Measurements from ENCODE around the gene ZNF805.
"Not testable (repeated sequence)": the region's sequence is repeated elsewhere in the genome, so short reads cannot be mapped to it uniquely, and the experiment has no call there.

The ZNF805 gene

GRCh38 chr19:57240311-57241090 is at the start of gene ZNF805:
Gene ZNF805 (plus strand): TSS chr19:57240632. CDS start chr19:57240892, 260 bp downstream.
- DNase-seq (ENCODE audit: low read depth in 2 of 2): peak; percentile 91 to 92

DNA sequence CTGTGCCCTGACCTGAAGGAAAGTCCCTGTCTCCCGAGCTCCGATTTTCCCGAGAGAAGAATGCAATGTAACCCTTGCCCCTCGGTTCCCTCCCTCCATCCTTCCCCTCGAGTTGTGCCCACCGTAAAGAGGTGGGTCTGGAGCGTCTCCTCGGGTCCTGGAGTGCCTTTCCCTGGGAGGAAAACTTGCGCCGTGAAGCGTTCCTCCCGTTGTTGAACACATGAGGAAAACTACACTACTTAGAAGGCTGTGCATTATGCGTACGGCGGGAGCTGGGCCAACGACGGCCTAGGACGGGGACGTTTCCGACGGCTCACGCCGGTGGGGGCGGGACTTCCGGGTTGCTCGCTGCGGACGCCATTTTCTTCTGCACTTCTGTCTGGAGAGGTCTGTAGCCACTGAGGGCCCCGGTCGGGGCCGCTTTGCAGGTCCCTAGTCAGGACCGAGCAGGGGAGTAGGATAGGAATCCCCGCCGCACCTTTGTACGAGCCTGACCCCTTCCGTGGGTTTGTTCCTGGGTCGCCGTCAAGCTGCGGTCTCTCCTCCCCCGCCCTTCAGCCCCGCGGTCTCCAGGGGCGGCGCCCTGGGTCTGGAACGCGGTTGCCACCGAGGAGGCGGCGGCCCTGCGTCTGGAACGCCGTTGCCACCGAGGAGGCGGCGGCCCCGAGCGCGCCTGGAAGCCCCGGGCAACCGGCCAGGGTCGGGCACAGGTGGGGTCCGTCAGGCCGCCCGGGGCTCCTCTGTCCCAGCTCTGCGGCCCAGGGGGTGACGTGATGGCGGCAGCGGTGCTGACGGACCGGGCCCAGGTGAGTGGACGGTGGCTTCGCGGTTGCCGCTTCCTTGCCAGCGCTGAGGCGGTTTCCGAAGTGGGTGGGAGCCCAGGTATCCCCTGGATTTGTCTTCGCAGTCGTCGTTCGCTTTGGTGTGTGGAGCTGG is 49.0 kb upstream of the ZNF805 start, which contains the start of gene ZNF264:
ZNF264 (plus strand) TSS at position 360 of the 936 bp plus-strand sequence; CDS start at position 774, 414 bp downstream.
- peak; percentile 79 to 87 for DNase-seq (ENCODE audit: low read depth in 2 of 2)

DNA sequence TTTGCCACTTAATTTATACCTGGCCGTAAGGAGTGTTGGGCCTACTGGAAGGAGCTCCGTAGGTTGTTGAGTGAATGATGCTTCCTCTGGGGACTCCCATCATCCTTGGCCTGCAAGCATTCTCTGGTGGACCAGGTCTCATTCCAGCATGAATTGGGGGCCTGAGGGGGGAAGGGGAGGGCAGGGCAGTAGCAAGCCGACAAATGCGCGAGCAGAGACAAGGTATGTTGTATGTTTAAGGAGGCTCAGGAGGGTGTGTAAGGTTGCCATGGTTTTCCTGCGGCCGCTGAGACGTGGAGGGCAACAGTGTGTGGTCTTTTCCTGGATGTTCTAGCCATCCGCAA is 48.4 kb upstream of the ZNF805 start:
- DNase-seq (ENCODE audit: low read depth in 2 of 2): no peak

- no peak for DNase-seq (ENCODE audit: low read depth in 2 of 2)
Measured at GRCh38 chr19:57192993-57193392, 47.4 kb upstream of the ZNF805 start.

GRCh38 chr19:57197874-57198273 is 42.6 kb upstream of the ZNF805 start:
- not testable (repeated sequence) for DNase-seq (ENCODE audit: low read depth in 2 of 2)

DNA sequence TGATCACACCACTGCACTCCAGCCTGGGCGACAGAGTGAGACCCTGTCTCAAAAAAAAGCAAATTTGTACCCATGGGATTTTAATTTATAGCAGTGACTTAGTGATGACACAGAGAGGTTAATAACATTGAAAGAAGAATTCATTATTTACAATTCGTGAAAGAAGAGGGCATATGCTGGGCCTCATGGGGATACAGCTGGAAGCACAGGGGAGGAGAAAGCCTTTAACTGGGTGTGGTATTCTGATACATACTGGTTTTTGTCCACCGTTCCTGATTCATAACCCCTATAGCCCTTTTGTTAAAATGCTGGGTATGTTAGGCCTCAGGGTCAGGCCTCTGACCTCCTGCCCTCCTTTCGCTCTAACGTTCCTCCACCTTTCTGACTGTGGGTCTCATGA is 38.3 kb upstream of the ZNF805 start:
- DNase-seq (ENCODE audit: low read depth in 2 of 2): no peak

GRCh38 chr19:57210381-57210780 is 30.1 kb upstream of the ZNF805 start:
- DNase-seq (ENCODE audit: low read depth in 2 of 2): no peak

DNA sequence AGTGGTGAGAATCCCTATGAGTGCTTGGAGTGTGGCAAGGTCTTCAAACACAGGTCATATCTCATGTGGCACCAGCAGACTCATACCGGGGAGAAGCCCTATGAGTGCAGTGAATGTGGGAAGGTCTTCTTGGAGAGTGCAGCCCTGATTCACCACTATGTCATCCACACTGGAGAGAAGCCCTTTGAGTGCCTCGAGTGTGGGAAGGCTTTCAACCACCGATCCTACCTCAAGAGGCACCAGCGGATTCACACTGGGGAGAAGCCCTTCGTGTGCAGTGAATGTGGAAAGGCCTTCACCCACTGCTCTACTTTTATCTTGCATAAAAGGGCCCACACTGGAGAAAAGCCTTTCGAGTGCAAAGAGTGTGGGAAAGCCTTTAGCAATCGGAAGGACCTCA is 28.3 kb upstream of the ZNF805 start:
- no peak for DNase-seq (ENCODE audit: low read depth in 2 of 2)

DNA sequence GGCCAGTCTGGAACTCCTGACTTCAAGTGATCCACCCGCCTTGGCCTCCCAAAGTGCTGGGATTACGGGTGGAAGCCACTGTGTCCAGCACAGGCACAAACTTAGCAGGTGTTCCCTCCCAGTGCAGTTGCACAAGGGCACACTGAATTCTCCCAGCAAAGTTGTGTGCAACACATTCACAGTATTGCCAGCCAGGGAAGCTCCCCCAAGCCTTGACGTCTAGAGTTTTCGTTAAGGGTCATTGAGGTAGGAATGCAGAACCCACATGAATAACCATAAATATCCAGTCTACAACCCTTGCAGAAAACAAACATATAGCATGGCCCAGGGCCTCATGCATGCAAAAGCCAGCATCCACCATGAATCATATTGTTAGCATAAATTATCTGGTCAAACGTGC is 12.9 kb upstream of the ZNF805 start:
- no peak for DNase-seq (ENCODE audit: low read depth in 2 of 2)

- no peak for DNase-seq (ENCODE audit: low read depth in 2 of 2)
Measured at GRCh38 chr19:57231686-57232085, 8.7 kb upstream of the ZNF805 start.

DNA sequence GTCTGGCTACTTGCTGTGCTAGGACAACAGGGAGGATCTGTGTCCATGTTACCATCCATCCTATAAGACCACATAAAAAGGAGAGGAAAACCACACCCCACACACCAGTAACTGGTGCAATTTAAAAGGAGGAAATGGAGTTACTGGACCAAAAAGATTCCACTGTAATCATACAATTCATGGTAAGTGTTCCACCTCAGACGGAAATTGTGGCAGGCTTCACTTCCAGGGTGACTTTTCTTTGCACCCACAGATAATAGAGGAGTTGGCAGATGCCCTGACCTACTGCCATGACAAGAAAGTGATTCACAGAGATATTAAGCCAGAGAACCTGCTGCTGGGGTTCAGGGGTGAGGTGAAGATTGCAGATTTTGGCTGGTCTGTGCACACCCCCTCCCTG is 7.2 kb upstream of the ZNF805 start:
- no peak for DNase-seq (ENCODE audit: low read depth in 2 of 2)

DNA sequence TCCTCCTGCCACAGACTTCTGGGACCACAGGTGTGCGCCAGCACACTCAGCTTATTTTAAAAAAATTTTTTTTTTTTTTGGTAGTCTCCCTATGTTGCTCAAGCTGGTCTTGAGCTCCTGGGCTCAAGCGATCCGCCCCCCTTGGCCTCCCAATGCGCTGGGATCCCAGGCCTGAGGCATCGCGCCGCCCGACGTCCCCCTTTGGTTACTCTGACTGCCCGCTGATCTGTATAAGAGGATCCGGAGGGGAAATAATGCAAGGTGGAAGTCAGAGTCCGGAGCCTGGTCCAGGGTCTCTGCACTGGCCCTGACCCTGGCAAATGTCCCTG is 486 bp upstream of the ZNF805 start:
- no peak for DNase-seq (ENCODE audit: low read depth in 2 of 2)

DNA sequence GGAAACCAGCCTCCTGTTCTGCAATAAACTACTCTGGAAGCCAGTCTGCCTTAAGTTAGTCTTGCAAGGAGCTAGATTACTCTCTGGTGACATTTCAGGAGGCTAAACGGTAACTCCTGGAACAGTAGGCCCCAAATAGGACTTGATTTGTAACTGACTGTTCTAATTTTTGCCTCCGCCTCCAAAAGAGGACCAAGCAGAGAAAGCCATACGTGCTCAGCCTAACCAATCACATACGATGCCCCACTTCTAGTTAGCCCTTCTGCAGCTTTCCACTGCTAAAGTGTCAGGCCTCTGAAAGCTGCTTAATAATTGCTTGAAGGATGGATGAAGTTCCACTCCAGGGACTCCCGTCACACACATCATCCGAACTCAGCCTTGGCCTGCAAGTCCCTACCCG is 744 bp downstream of the ZNF805 start:
- DNase-seq (ENCODE audit: low read depth in 2 of 2): no peak

GRCh38 chr19:57242821-57243220 is 2.4 kb downstream of the ZNF805 start:
- no peak for DNase-seq (ENCODE audit: low read depth in 2 of 2)

DNA sequence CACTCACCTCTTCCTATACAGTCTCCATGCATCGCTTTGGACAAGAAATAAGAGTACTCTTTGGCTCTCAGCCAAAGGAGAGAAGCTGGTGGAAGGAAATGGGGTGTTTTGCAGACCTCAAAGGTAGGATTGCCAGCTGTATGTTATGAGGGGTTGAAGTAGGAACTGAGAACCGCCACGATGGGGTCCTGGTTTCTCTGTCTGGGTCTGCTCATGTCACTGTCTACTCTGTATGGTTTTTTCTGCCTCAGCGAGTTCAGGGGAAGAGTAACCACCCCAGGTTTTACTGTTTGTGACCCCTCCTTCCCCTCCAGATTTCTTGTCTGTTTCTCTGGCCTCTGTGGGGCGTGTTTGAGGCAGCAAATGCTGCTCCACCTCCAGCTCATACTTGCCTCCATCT is 4.1 kb downstream of the ZNF805 start:
- no peak for DNase-seq (ENCODE audit: low read depth in 2 of 2)

DNA sequence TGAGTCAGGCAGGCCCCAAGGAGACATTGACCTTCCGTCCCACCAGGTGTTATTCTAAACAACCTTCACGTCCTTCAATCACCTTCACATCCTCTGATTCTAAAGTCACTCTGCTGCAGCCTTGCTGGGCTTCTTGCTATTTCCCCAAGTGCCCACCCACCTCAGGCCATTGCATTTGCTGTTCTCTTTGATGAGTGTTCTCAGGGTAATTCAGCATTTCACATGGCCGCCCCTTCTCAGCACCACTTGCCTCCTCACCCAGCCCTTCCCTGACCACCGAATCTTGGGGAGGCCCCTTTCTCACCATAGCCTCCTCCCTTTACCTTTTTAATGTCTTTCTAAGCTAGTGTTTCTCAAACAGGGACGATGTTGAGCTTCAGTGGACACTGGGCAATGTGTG is 4.6 kb downstream of the ZNF805 start:
- no peak for DNase-seq (ENCODE audit: low read depth in 2 of 2)

- no peak for DNase-seq (ENCODE audit: low read depth in 2 of 2)
Measured at GRCh38 chr19:57245959-57246358, 5.5 kb downstream of the ZNF805 start.

GRCh38 chr19:57248646-57249045 is 8.2 kb downstream of the ZNF805 start:
- DNase-seq (ENCODE audit: low read depth in 2 of 2): no peak

DNA sequence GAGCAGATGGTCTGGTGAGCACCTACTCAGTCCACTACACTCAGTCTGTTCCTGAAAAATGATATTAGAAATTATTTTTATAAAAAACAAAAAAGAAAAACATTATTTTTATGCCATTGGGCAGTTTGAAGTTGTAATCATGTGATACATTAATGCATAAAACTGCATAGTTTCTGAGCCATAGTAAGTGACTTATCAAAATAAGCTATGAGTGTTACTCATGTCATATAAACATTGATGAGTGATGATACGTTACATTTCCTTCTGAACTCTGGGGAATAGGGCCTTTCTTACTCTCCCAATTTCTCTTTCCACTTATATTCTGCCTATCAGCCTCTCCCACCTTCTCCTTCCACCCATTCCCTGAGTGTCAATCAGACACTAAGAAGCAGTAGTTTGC is 8.9 kb downstream of the ZNF805 start:
- DNase-seq (ENCODE audit: low read depth in 2 of 2): no peak

DNA sequence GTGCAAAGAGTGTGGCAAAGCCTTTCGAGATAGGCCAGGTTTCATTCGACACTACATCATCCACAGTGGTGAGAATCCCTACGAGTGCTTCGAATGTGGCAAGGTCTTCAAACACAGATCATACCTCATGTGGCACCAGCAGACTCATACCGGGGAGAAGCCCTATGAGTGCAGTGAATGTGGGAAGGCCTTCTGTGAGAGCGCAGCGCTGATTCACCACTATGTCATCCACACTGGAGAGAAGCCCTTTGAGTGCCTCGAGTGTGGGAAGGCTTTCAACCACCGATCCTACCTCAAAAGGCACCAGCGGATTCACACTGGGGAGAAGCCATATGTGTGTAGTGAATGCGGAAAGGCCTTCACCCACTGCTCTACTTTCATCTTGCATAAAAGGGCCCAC is 13.3 kb downstream of the ZNF805 start:
- DNase-seq (ENCODE audit: low read depth in 2 of 2): not testable (repeated sequence)

- DNase-seq (ENCODE audit: low read depth in 2 of 2): no peak
Measured at GRCh38 chr19:57262044-57262443, 21.6 kb downstream of the ZNF805 start.

DNA sequence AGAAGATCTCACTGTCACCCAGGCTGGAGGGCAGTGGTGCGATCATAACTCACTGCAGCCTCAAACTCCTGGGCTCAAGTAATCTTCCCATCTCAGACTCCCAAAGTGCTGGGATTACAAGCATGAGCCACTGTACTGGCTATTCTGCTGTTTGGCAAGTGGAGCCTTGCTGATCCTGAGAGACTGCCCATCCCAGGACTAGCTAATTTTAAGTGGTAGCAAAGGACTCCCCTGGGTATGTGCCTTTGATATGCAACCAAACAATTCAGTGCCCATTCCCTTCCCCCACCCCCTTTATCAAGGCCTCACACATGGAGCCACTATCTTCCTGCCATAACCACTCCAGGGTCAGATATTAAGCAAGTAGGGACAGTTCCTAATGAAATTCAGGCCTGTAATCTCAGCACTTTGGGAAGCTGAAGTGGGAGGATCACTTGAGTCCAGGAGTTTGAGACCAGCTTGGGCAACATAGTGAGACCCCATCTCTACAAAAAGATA is 22.9 kb downstream of the ZNF805 start:
- DNase-seq (ENCODE audit: low read depth in 2 of 2): no peak

- no peak for DNase-seq (ENCODE audit: low read depth in 2 of 2)
Measured at GRCh38 chr19:57267291-57267690, 26.9 kb downstream of the ZNF805 start.
